ENCODE measurements around the gene SLC10A6.

DNA sequence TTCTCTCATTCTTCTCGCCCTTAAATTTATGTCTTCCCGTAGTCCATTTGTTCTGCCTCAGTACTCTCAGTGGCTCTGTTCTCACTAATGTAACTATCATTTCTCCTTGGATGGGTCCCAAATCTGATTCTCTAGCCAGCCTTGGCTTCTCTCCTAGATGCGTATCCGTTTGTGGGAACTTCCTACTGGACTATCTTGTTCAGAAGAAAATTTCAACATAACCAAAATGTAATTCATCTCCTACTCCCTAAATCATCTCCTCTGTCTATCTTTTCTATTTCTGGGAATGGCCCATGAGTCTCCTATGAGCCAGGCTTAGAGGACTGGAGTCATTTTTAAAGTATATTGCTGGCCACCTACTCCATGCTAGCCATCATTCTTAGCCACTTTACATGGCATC is 47.4 kb upstream of the SLC10A6 start:
- TF ChIP-seq, protein P1, sequence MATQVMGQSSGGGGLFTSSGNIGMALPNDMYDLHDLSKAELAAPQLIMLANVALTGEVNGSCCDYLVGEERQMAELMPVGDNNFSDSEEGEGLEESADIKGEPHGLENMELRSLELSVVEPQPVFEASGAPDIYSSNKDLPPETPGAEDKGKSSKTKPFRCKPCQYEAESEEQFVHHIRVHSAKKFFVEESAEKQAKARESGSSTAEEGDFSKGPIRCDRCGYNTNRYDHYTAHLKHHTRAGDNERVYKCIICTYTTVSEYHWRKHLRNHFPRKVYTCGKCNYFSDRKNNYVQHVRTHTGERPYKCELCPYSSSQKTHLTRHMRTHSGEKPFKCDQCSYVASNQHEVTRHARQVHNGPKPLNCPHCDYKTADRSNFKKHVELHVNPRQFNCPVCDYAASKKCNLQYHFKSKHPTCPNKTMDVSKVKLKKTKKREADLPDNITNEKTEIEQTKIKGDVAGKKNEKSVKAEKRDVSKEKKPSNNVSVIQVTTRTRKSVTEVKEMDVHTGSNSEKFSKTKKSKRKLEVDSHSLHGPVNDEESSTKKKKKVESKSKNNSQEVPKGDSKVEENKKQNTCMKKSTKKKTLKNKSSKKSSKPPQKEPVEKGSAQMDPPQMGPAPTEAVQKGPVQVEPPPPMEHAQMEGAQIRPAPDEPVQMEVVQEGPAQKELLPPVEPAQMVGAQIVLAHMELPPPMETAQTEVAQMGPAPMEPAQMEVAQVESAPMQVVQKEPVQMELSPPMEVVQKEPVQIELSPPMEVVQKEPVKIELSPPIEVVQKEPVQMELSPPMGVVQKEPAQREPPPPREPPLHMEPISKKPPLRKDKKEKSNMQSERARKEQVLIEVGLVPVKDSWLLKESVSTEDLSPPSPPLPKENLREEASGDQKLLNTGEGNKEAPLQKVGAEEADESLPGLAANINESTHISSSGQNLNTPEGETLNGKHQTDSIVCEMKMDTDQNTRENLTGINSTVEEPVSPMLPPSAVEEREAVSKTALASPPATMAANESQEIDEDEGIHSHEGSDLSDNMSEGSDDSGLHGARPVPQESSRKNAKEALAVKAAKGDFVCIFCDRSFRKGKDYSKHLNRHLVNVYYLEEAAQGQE (IDR thresholded peaks at IDR 0.05) = no peak
- TF ChIP-seq, protein P2, sequence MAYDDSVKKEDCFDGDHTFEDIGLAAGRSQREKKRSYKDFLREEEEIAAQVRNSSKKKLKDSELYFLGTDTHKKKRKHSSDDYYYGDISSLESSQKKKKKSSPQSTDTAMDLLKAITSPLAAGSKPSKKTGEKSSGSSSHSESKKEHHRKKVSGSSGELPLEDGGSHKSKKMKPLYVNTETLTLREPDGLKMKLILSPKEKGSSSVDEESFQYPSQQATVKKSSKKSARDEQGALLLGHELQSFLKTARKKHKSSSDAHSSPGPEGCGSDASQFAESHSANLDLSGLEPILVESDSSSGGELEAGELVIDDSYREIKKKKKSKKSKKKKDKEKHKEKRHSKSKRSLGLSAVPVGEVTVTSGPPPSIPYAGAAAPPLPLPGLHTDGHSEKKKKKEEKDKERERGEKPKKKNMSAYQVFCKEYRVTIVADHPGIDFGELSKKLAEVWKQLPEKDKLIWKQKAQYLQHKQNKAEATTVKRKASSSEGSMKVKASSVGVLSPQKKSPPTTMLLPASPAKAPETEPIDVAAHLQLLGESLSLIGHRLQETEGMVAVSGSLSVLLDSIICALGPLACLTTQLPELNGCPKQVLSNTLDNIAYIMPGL (CRISPR knock-in tag; IDR thresholded peaks at IDR 0.05; ENCODE audit: borderline replicate concordance) = no peak
- TF ChIP-seq POLR2A (IDR thresholded peaks at IDR 0.05; ENCODE audit: low read length) (no peak), EP300 (IDR thresholded peaks at IDR 0.05) (no peak)
- TF ChIP-seq, protein P3, sequence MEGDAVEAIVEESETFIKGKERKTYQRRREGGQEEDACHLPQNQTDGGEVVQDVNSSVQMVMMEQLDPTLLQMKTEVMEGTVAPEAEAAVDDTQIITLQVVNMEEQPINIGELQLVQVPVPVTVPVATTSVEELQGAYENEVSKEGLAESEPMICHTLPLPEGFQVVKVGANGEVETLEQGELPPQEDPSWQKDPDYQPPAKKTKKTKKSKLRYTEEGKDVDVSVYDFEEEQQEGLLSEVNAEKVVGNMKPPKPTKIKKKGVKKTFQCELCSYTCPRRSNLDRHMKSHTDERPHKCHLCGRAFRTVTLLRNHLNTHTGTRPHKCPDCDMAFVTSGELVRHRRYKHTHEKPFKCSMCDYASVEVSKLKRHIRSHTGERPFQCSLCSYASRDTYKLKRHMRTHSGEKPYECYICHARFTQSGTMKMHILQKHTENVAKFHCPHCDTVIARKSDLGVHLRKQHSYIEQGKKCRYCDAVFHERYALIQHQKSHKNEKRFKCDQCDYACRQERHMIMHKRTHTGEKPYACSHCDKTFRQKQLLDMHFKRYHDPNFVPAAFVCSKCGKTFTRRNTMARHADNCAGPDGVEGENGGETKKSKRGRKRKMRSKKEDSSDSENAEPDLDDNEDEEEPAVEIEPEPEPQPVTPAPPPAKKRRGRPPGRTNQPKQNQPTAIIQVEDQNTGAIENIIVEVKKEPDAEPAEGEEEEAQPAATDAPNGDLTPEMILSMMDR (IDR thresholded peaks at IDR 0.05) = no peak
